Measurements from ENCODE around the gene KRT4. TPM values are rescaled to one million over a fixed set of nuclear protein-coding genes. Genes with fewer than 3 reads are reported as not detected.

KRT4 gene
- total RNA-seq, 1 donor from 2014 or later, result not detected

- Histone ChIP-seq H3K27me3 (no peaks in the 10 kb centered on the region), H3K4me2 (no peak overlapping the region), H3K4me3 (no peak overlapping the region), H3K27ac (no peak overlapping the region), H2AFZ (replicated peaks) (no peak overlapping the region), H3K36me3 (no peaks in the 10 kb centered on the region), H3K4me1 (peaks cover 40% of the 10 kb centered on the region), H3K9ac (no peak overlapping the region), H3K9me3 (ENCODE audit: low read depth) (no peaks in the 10 kb centered on the region), H3K79me2 (ENCODE audit: low read depth) (no peaks in the 10 kb centered on the region), H4K20me1 (ENCODE audit: low read depth) (no peaks in the 10 kb centered on the region), H3F3A (ENCODE audit: low read depth) (peaks cover 12% of the 10 kb centered on the region)
- Mint-ChIP-seq H3K9me3 (no peaks in the 10 kb centered on the region), H3K4me1 (peaks cover 25% of the 10 kb centered on the region), H3K27ac (peak overlapping the region; percentile 80), H3K27me3 (ENCODE audit: insufficient read depth, low read depth) (peaks cover 14% of the 10 kb centered on the region), H3K4me3 (no peak overlapping the region), H3K36me3 (no peaks in the 10 kb centered on the region)
- TF ChIP-seq EZH2 (IDR thresholded peaks at IDR 0.05) (no peak), EZH2phosphoT487 (IDR thresholded peaks at IDR 0.05) (no peak), CTCF (IDR thresholded peaks at IDR 0.05) (no peak)
- DNase-seq (ENCODE audit: low spot score), result no peak
These were observed 7.3 kb upstream of the KRT4 start for GRCh38 chr12:52821071-52821730.

DNA sequence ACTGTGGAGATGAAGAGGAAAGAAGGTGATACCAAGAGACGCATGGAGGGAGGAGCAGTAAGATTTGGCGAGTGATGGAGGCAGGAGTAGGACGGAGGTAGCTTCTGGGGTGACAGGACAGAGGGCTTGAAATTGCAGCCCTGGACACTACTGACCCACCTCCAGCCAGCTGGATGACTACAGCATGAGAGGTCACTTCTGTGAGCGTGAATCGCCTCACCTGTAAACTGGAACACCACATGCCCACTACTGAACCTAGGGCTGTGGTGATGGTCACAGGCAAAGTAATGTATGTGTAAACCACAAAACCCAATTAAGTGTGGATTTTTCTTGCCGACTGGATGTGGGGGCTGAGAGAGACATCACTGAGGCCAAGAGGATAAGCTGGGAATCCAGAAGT, 6.6 kb upstream of the KRT4 start:
- no peak for TF ChIP-seq EZH2phosphoT487 (IDR thresholded peaks at IDR 0.05)
- no peak for TF ChIP-seq CTCF (IDR thresholded peaks at IDR 0.05)
- TF ChIP-seq EZH2 (IDR thresholded peaks at IDR 0.05), result no peak
- Histone ChIP-seq H3K9ac (no peak overlapping the region), H3K27ac (no peak overlapping the region), H3K4me3 (no peak overlapping the region), H3K4me1 (peaks cover 40% of the 10 kb centered on the region), H3F3A (ENCODE audit: low read depth) (peaks cover 12% of the 10 kb centered on the region), H3K9me3 (ENCODE audit: low read depth) (no peaks in the 10 kb centered on the region), H3K36me3 (no peaks in the 10 kb centered on the region), H2AFZ (replicated peaks) (no peak overlapping the region), H3K4me2 (peak overlapping the region; percentile 47), H3K79me2 (ENCODE audit: low read depth) (no peaks in the 10 kb centered on the region), H4K20me1 (ENCODE audit: low read depth) (no peaks in the 10 kb centered on the region), H3K27me3 (no peaks in the 10 kb centered on the region)
- Mint-ChIP-seq H3K36me3 (no peaks in the 10 kb centered on the region), H3K4me3 (no peak overlapping the region), H3K27ac (peak overlapping the region; percentile 29), H3K27me3 (ENCODE audit: insufficient read depth, low read depth) (peaks cover 14% of the 10 kb centered on the region), H3K4me1 (peaks cover 25% of the 10 kb centered on the region), H3K9me3 (no peaks in the 10 kb centered on the region)
- no peak for DNase-seq (ENCODE audit: low spot score)

GRCh38 chr12:52819731-52820510, 6.0 kb upstream of the KRT4 start:
- no peaks in the 10 kb centered on the region for H3K9me3 Mint-ChIP-seq
- H3K27me3 ChIP-seq, result no peaks in the 10 kb centered on the region
- peaks cover 25% of the 10 kb centered on the region for H3K4me1 Mint-ChIP-seq
- peak overlapping the region; percentile 47 for H3K4me2 ChIP-seq
- peak; percentile 74 for DNase-seq (ENCODE audit: low spot score)
- no peak overlapping the region for H3K4me3 ChIP-seq
- no peaks in the 10 kb centered on the region for H3K9me3 ChIP-seq (ENCODE audit: low read depth)
- TF ChIP-seq CTCF (IDR thresholded peaks at IDR 0.05) (peak; percentile 7), EZH2 (IDR thresholded peaks at IDR 0.05) (no peak)
- H3K9ac ChIP-seq, result no peak overlapping the region
- H3K36me3 ChIP-seq, result no peaks in the 10 kb centered on the region
- peaks cover 13% of the 10 kb centered on the region for H3K27me3 Mint-ChIP-seq (ENCODE audit: insufficient read depth, low read depth)
- no peaks in the 10 kb centered on the region for H3K36me3 Mint-ChIP-seq
- no peak overlapping the region for H3K4me3 Mint-ChIP-seq
- H2AFZ ChIP-seq (replicated peaks), result no peak overlapping the region
- H3K27ac Mint-ChIP-seq, result no peak overlapping the region
- no peak overlapping the region for H3K27ac ChIP-seq
- H3F3A ChIP-seq (ENCODE audit: low read depth), result peaks cover 12% of the 10 kb centered on the region
- H4K20me1 ChIP-seq (ENCODE audit: low read depth), result no peaks in the 10 kb centered on the region
- no peaks in the 10 kb centered on the region for H3K79me2 ChIP-seq (ENCODE audit: low read depth)
- peaks cover 40% of the 10 kb centered on the region for H3K4me1 ChIP-seq

All from neural progenitor cell (in vitro differentiated cells).